GM18517 (cell line): ENCODE measurements around the gene SLC35F2.
"Not testable (repeated sequence)": the region's sequence is repeated elsewhere in the genome, so short reads cannot be mapped to it uniquely, and the experiment has no call there.

Source experiments
- ATAC-seq: cut with Tn5 transposase; IDR thresholded peaks from one replicate; pipeline ENCODE4 v1.9.1; 2021; ENCODE audit warnings: mild to moderate bottlenecking, moderate library complexity; ENCODE audit not compliant: unreplicated experiment

The SLC35F2 gene

DNA sequence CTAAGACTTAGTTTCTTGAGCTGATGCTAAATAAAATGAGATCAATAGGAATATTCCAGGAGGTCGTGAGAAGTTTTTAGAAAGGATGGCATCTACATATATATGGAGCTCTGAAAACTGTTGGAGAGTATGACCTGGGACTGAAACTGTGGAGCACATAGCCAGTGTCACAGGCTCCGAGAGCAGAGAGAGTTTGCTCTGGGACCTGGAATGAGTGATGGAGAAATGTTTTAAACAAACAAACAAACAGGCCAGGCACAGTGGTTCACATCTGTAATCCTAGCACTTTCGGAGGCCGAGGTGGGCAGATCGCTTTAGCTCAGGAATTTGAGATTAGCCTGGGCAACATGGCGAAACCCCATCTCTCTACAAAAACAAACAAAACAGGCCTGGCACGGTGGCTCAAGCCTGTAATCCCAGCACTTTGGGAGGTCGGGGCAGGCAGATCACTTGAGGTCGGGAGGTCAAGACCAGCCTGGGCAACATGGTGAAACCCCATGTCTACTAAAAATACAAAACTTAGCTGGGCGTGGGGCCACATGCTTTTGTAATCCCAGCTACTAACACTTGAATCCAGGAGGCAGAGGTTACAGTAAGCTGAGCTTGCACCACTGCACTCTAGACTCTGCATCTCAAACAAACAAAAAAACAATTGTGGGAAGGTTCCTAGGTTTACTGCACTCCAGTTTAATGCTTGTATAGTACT lies 67.1 kb downstream of the SLC35F2 start:
- no peak for ATAC-seq

DNA sequence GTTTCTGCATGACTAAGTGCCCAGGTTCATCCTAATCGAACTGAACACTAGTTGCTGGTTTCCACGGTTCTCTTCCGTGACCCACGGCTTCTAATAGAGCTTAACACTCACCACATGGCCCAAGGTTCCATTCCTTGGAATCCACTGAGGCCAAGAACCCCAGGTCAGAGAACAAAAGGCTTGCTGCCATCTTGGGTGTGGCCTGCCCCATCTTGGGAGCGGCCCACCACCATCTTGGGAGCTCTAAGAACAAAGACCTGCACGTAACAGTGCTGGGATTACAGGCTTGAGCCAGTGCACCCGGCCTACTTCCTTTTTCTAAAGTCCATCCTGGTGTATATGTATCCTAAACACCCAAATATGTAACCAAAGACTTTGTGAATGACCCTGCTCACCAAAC lies 68.8 kb downstream of the SLC35F2 start:
- ATAC-seq, result no peak

DNA sequence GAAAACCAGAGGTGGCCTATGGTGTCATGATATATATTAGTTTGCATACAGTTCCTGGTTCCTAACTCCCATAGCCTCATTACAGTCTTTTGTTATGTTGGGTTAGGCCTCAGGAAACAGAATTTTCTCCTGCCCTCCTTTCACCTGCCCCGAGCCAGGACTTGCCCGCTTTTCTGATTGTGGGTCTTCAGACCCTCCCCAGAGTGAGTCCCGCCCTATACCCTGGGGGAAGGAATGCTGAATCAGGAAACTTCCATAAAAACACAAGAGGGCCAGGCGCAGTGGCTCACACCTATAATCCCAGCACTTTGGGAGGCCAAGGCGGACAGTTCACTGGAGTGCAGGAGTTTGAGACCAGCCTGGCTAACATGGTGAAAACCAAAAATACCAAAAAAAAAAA lies 70.9 kb downstream of the SLC35F2 start:
- no peak for ATAC-seq

DNA sequence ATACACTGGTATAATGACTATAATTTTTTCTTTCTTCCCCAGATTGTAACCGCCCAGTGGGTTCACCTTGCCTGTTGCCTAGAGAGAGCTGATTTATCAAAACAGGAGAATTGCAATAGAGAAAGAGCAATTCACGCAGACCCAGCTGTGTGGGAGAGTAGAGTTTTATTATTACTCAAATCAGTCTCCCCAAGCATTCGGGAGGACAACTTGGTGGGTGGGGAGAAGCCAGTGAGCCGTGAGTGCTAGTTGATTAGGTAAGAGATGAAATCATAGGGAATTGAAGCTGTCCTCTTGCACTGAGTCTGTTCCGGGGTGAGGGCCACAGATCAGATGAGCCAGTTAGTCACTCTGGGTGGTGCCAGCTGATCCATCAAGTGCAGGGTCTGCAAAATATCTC lies 73.2 kb downstream of the SLC35F2 start:
- ATAC-seq, result no peak

DNA sequence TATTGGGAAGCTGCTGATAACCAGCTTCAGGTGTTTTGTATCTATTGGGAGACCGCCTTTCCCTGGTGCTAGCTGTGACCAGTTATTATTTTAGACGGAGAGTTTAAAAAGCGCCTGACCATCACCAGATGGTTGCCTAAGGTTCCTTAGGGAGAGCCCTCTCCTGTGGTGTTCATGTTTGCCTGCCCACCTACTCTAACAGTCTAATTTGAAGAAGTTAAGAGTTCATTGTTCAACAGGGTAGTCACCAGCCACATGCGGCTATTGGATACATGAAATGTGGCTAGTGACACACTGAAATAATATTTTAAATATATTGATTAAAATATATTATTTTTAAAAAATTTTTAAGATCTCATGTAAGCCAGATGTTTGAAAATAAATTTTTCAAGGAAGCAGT lies 75.5 kb downstream of the SLC35F2 start:
- no peak for ATAC-seq

DNA sequence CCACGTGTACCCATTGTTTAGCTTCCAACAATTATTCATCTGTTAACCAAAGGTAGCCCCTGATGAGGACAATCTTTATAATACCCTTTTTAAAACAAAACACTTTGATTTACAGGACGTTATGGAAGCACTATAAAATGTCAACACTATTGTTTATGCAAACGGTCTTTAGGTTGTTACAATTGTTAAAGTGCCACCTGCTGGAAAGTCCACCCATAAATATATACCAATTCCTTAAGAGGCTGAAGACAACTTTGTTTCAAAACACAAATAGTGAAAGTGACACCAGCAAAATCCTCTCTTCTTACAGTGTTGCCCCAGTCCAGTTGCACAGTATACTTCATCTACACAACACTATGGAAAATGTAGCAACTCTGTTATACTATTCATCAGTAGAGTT lies 77.8 kb downstream of the SLC35F2 start:
- no peak for ATAC-seq

DNA sequence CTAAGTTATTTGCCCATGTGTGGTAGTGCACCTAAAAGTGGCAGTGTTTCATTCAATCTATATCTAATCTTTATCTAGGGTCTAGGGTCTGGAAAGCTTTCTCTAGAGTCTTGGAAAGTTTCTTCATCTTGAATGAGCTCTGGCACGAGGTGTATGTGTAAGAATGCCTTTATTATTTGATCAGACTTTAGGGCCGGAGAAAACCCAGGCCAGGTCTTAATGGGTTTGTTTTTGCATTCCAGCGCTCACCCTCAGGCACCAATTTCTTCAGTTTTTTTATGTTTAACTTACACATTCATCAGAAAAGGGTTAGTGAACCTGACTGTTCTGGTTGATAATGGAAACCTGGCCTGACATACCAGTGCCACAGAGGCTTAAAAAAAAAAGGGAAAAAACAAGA lies 78.5 kb downstream of the SLC35F2 start:
- ATAC-seq, result no peak

DNA sequence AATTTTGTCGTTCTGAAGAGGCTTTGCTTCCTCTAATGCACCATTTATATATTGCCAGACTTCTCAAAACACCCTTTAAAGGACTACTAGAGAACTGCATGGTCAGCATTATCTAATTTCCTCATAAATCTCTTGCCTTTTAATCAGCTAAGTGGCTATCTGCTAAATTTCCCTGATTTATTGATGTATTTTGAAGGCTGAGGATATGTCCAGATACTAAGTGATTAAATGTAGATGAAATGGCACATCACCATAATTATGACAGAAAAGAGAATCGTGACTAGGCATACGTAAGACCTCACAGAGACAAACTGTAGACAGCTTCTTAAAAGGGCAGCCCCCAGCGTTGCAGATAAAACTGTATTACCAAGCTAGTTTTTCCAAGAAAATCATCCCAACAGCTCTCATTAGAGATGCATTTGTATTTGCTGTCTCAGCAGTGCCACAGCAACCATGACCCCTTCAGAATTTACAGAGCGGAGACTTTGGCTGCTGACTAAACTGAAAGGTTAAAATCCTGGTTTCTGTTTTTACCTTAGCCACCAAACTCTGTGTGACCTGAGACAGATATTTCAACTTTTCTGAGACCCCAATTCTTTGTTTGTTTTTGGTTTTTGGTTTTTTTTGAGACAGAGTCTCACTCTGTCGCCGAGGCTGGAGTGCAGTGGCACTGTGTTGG lies 79.6 kb downstream of the SLC35F2 start:
- ATAC-seq, result no peak

DNA sequence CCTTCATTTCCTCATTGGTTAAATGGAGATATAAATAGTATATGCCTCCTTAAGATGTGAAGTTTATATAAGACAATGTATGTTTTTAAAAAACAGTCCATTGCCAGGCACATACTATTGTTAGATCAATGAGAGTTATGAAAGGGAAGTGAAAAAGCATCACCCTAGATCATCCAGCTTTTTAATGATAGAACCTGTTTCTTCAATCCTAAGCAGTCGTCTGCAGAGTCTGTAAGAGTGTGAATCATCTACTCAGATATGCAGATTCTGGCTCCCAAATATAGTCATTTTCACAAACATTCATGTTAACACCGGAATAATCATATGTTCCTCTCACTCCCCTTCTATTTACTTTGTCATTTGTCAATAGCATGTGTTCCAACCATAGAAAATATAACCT lies 81.5 kb downstream of the SLC35F2 start:
- ATAC-seq, result peak; percentile 73

DNA sequence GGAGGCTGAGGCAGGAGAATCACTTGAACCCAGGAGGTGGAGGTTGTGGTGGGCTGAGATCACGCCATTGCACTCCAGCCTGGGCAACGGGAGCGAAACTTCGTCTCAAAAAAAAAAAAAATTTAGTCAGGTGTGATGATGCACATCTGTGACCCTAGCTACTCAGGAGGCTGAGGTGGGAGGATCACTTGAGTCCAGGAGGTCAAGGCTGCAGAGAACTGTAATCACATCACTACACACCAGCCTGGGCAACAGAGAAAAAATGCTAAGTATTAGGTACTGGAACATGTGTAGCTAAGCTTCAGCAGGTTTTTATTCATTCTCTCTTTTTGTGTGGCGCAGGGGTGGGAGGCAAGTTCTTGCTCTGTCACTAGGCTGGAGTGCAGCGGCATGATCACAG lies 82.5 kb downstream of the SLC35F2 start:
- no peak for ATAC-seq

DNA sequence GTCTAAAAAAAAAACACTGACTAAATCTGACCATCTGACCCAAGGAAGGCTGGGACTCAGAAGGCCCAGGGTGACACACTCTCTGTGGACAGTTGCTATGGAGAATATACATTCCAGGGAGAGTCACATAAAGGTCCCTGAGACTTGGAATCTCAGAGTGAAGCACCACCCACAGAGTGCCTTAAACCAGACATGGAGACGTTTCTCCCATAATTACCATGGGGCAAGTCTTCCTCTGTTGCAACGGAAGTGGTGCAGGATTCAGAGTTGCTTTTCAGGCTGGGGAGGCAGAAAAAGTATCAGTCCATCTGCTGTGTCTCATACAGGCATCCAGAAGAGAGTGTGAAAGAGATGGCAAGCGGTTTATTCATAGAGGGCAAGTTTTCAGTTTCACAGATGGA lies 88.0 kb downstream of the SLC35F2 start:
- ATAC-seq, result no peak

DNA sequence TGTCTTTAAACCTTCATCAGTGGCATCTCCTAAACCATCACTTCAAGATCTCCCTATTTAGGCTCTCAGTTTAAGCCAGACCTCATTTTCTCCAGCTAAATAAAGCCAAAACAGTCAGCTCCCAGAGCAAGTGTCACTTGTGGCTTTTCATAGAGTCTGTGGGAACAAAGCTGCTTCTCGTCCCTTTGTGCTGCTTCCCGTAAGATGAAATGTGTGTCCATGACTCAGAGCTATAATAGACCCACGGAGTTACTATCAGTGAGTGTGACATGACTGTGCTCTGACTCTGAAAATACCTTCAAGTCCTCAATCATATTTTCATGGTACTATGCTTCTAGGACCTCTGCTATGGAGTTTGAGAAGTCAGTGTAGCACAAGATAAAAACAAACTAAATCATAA lies 89.4 kb downstream of the SLC35F2 start:
- no peak for ATAC-seq

DNA sequence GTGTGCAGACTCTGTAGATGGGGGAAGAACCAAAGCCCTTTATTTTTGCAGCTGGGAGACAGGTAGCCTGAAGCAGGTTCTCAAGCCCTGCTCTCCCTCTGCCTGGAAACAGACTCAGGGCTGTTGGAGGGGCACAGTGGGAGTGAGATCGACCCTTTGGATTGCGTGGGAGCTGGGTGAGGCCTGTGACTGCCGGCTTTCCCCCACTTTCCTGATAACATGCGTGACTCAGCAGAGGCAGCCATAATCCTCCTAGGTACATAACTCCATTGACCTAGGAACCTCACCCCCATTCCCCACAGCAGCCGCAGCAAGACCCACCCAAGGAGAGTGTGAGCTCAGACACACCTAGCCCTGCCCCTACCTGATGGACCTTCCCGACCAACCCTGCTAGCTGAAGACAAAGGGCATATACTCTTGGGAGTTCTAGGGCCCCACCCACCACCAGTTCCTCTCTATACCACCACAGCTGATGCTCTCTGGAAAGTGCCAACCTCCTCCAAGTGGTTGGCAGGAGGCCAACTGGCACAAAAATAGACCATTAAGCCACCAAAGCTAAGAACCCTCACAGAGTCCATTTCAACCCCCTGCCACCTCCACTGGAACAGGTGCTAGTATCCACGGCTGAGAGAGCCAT lies 99.8 kb downstream of the SLC35F2 start:
- not testable (repeated sequence) for ATAC-seq

DNA sequence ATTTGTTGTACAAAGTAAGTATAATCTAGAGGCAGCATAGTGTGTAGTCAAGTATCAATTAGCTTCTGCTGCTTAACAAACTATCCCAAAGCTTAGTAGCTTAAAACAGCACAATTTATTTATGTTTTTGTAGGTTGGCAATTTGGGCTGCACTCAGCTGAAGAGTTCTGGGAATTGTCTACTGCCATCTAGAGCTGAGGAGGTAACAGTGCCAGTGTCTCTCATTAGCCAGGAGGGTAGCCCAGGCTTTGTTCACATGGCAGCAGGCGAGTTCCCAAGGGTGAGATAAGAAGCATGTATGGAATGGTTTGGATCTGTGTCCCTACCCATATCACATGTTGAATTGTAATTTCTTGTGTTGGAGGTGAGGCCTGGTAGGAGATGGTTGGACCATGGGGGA lies 100.9 kb downstream of the SLC35F2 start:
- no peak for ATAC-seq

DNA sequence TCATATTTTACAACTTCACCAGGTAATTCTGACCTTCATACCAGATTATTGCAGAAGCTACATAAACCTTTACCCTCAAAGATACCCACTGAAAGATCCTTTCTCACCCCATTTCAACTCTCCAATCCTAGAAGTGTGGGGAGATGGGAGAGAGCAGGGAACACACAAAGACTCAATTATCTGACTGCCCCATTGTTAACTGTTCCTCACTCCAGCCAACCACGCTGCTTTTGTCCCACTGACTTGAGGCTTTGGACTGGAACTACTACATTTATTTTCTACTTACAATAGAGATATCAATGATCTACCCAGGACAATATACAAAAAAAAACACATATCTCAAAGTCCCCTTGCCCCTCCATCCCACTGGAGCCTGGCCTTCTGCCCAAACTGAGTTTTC lies 102.0 kb downstream of the SLC35F2 start:
- ATAC-seq, result no peak

DNA sequence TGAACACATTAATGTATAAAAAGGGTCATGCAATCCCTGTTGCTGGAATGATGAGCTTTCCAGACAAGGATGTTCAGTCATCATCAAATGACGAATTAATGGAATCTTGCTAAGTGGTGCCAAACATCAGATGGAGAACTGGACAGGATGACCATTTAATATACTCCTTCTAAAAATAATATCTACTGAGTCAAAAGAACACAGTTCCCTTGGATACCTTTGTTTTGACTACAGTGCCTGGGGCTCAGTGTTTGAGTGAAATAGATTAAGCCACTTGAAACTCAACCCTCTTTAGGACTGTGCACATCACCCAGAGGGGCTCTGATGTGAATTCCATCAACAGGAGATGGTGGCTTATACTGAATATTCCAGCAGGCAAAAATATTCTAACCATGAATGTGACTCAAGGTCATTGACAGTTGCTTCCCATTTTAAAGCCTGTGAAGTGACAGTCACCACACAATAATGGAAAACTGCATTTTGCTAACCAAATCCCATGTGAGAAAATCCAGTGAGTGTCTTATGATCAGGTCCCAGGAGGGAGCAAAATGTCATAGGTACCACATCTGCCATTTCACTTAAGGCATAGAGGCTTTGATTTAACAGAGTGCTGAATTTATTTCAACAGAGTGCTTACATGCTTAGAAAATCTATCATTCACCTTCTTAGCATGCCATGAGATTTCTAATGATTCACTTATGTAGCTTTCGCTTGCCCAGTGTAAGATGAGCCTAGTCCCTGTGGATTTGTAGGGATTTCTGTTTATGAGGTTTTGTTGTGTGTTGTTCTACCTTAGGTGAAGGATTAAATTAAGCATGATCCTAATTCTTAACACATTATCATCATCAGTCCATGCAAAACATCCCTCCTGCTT lies 105.4 kb downstream of the SLC35F2 start:
- no peak for ATAC-seq

DNA sequence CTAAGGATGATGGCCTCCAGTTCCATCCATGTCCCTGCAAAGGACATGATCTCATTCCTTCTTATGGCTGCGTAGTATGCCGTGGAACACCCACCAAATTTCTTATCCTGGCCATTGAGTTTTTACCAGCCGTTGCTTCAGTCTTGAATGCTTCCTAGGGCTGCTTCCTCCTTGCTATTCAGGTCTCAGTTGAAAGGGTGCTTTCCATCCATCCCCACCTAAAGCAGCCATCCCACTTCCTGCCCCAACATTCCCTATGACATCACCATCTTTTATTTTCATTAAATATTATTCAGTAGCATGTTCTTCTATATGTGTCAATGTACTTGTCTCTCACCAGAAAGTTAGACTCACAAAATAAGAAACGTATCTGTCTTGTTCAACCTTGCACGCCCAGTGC lies 106.1 kb downstream of the SLC35F2 start:
- no peak for ATAC-seq

DNA sequence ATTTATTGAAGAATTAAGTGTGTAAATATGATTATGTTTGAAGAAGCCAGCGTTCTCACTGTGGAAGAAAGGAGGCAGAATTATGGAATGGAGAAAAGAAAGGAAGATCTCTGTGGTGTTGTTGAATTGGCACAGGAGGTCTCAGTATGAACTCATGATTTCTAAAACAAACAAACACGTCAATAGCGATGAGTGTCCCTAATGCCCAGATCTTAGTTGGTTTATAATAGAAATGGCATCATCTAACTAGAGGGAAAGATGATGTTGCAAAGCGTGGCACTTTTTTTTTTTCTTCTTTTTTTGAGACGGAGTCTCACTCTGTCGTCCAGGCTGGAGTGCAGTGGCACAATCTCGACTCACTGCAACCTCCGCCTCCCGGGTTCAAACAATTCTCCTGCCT lies 107.5 kb downstream of the SLC35F2 start:
- no peak for ATAC-seq

DNA sequence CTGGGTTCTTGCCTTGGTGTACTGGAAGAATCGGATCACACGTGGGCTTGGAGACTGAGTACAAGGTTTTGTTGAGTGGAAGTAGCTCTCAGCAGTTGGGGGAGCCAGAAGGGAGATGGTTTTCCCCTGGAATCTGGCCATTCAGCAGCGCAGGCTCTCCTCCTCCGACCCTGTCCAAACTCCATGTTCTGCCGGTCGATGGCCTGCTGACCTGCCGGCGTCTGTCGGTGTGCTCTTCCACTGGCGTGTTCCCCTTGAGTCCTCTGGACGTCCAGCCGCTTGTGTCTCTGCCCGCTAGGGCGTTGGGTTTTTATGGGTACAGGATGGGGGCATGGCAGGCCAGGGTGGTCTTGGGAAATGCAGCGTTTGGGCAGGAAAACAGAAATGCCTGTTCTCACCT lies 108.3 kb downstream of the SLC35F2 start:
- ATAC-seq, result no peak

DNA sequence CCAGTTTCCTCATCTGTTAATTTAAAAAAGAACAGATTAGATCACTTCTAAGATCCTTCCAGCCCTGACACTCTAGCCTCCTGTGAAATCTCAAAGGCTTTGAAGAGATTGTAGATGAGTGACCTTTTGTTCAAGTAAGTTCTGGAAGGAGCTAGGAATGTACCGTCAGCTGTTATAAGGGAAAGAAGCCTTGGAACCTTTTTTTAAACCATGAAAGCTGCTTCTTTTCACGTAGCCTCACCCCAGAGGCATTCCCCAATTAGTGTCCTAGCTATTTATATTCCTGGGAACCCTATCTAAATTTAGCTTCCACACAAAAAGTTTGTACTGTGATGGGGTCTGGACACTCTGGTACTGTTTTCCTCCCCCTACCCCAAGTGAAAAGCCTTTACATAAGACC lies 111.0 kb downstream of the SLC35F2 start:
- no peak for ATAC-seq

DNA sequence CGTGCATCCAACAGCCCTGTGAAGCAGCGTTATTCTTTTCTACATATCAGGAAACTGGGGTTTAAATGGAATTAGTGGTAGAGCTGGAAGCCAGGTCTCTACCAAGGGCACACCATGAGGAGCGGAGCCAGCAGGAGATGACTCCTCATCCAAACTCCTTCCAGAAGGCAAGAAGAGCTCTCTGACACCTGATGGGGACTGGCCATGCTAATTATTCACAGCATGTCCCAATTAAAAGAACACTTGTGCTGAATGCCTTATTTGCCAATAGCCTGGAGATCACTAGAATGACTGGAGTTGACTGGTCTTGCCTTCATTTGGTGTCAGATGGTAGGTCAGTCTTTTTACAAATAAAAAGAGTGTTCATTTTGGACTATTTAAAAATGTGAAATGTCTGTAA lies 113.9 kb downstream of the SLC35F2 start:
- ATAC-seq, result no peak
